Heart right ventricle (tissue), 16 donors: ENCODE data around the gene CD40. TPM values are rescaled to one million over a fixed set of nuclear protein-coding genes. Genes with fewer than 3 reads are reported as not detected.

Experiments
- ATAC-seq, 8 donors: fragments of 200-7000 bp; cut with Tn5 transposase; one replicate each; pipeline ENCODE4 v1.9.1; 2020; ENCODE audit warnings: mild to moderate bottlenecking in 8 of 8, moderate library complexity in 8 of 8, moderate number of reproducible peaks in 1 of 8
- DNase-seq, 2 donors: peaks; one replicate each; pipeline ENCODE4 v3.0.0-alpha.2; 2020
- H3K27ac ChIP-seq, 10 donors: fragments of 200-600 bp; sonication (generic) in 2 of 10; one replicate each; pipeline versions ENCODE4 v1.5.0 to v1.8.0; 2020 to 2022; ENCODE audit warnings: mild to moderate bottlenecking in 3 of 10
- H3K27me3 ChIP-seq, 7 donors: fragments of 200-600 bp; one replicate each; pipeline ENCODE4 v1.8.0; 2021 to 2022; ENCODE audit warnings: mild to moderate bottlenecking in 2 of 7
- H3K36me3 ChIP-seq, 9 donors: fragments of 200-600 bp; sonication (generic) in 1 of 9; one replicate each; pipeline versions ENCODE4 v1.5.0 to v1.8.0; 2020 to 2022; ENCODE audit warnings: mild to moderate bottlenecking in 2 of 9
- H3K4me1 ChIP-seq, 9 donors: fragments of 200-600 bp; sonication (generic) in 1 of 9; one replicate each; pipeline versions ENCODE4 v1.5.0 to v1.8.0; 2020 to 2022; ENCODE audit warnings: mild to moderate bottlenecking in 4 of 9
- H3K4me3 ChIP-seq, 10 donors: fragments of 200-600 bp; sonication (generic) in 2 of 10; one replicate each; pipeline versions ENCODE4 v1.5.0 to v1.8.0; 2020 to 2022; ENCODE audit warnings: mild to moderate bottlenecking in 7 of 10, moderate library complexity in 2 of 10
- H3K9me3 ChIP-seq, 11 donors: fragments of 200-600 bp in 10 of 11; sonication (generic) in 2 of 11; one replicate each; pipeline versions ENCODE4 v1.5.0 to v1.8.0; 2013 to 2022; ENCODE audit warnings: mild to moderate bottlenecking in 2 of 11, control low read depth in 1 of 11, moderate library complexity in 1 of 11
- WGBS, 2 donors: extraction: QIAGEN DNeasy Blood & Tissue Kit; methylation state at CpG; one replicate each; pipeline ENCODE4 v1.1.7; 2013; ENCODE audit warnings: inconsistent platforms in 1 of 2; 5-methylcytosine and 5-hydroxymethylcytosine counted together
- intact Hi-C, 10 donors: fragments of 100-400 bp; cut with DNase I; formaldehyde crosslinking; loops; one replicate each; pipeline versions ENCODE4 v1.11.1 to v1.14.2; 2022
- polyA plus RNA-seq, 2 donors: library from polyadenylated mRNA; stranded (reverse); fragments of 200-250 nt; gene quantifications; one replicate each; pipeline ENCODE4 v1.2.3, GENCODE V29; 2013
- total RNA-seq, 10 donors: library from RNA; stranded (reverse); fragmentation: NEBNext Ultra II Directional in 3 of 10; extraction: Animal tissue kit (Norgen Biotek cat#: 25700) in 3 of 10; gene quantifications; one replicate each; pipeline versions ENCODE4 v1.2.1 to v1.2.4, GENCODE V29; 2021 to 2023
- TF ChIP-seq, protein P1 (sequence below), 9 donors: fragments of 200-600 bp; sonication (generic) in 2 of 9; IDR thresholded peaks; one replicate each; pipeline versions ENCODE4 v1.5.0 to v1.8.0; 2021 to 2022; ENCODE audit warnings: antibody characterized with exemption in 9 of 9, mild to moderate bottlenecking in 5 of 9, moderate library complexity in 1 of 9
- donor health status: Arrhythmogenic right ventricular cardiomyopathy.
- donor health status: ischemic (EF 13 %, LVEDD 7.1; RV severe dilation, severe dysfunction).
- donor health status: healthy with polysubstance abuse.
- donor health status: DM: no; HTN: yes; CAD: no.
- donor health status: DM: no; HTN: no; CAD: no.
- donor health status: ischemic (EF 25% LVEDD 6.9; RV normal size, moderate dysfunction).
- donor health status: ischemic (EF 25% LVEDD 5.7; RV mildly dilated, moderate dysfunction).
- donor health status: healthy.
- donor health status: DM: yes; HTN: yes; CAD: no.
- donor health status: Ischemic cardiomyopathy.
- donor health status: ischemic (EF 35%, LVEDD 5.7; RV mildly dilated, moderate dysfunction).
- donor health status: nonischemic (EF 11% LVEDD 7.7; RV severe dilation, severe dysfunction).
- donor health status: DM: yes; HTN: yes; CAD: no.
- donor health status: PGD.
- donor health status: ischemic (EF 29% LVEDD 5.4; RV normal size, mild dysfunction).
- donor health status: nonischemic (EF 23%, LVEDD 6.1; RV moderate dilation, normal function).

Gene CD40
- total and polyA plus RNA-seq, 12 donors, result 2.6 to 25.0 (median 7.2) TPM

DNA sequence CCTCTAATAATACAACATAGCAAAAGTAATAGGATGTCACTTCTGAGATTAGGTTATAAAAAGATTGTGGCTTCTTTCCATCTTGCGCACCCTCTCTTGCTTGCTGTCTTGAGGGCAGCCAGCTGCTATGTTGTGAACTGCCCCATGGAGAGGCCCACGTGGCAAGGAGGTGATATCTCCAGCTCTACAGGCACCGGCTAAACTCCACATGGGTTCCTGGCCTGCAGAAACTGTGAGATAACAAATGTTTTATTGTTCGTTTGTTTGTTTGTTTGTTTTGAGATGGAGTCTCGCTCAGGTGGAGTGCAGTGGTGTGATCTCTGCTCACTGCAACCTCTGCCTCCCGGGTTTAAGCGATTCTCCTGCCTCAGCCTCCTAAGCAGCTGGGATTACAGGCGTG lies 38.0 kb downstream of the CD40 start:
- TF ChIP-seq, protein P1, sequence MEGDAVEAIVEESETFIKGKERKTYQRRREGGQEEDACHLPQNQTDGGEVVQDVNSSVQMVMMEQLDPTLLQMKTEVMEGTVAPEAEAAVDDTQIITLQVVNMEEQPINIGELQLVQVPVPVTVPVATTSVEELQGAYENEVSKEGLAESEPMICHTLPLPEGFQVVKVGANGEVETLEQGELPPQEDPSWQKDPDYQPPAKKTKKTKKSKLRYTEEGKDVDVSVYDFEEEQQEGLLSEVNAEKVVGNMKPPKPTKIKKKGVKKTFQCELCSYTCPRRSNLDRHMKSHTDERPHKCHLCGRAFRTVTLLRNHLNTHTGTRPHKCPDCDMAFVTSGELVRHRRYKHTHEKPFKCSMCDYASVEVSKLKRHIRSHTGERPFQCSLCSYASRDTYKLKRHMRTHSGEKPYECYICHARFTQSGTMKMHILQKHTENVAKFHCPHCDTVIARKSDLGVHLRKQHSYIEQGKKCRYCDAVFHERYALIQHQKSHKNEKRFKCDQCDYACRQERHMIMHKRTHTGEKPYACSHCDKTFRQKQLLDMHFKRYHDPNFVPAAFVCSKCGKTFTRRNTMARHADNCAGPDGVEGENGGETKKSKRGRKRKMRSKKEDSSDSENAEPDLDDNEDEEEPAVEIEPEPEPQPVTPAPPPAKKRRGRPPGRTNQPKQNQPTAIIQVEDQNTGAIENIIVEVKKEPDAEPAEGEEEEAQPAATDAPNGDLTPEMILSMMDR (IDR thresholded peaks at IDR 0.05), result no peak
- Histone ChIP-seq H3K27me3 (peaks cover 0 to 88% (median 62%) of the 10 kb centered on the region in 7 donors), H3K4me3 (no peak overlapping the region), H3K27ac (no peak overlapping the region), H3K9me3 (no peaks in the 10 kb centered on the region), H3K4me1 (no peaks in the 10 kb centered on the region), H3K36me3 (no peaks in the 10 kb centered on the region)
- intact Hi-C loops, result no loop called here
- ATAC-seq, result no peak
- 35 to 43% methylated on average over 8 of the region's 8 CpGs for WGBS, 2 donors
- no peak for DNase-seq

DNA sequence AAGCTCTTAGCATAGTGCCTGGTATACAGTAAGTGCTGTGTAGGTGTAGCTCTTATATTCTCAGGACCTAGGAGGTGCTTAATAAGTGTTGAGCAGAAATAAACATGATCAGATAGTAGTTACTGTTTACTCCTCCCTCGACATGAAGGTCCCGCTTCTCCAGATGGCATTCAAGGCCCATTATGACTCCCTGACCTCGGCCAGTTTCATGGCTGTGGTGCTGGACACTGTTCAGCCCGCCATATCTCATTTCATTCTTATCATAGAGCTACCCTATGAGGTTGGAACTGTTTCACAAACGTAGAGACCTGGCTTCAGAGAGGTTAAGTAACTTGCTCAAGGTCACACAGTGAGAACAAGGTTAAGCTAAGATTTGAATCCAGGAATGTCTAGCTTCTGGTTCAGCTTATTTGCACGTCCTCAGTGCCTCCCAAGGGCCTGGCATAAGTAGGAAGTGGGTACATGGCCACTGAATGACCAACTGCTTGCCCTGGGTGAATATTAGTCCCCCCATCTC lies 39.0 kb downstream of the CD40 start:
- no peaks in the 10 kb centered on the region for H3K36me3 ChIP-seq
- no peaks in the 10 kb centered on the region for H3K4me1 ChIP-seq
- peaks cover 0 to 84% (median 59%) of the 10 kb centered on the region in 7 donors for H3K27me3 ChIP-seq
- no peak for DNase-seq
- WGBS, 2 donors, result 68 to 70% methylated on average over 6 of the region's 6 CpGs
- TF ChIP-seq, protein P1 (IDR thresholded peaks at IDR 0.05), result no peak
- no peak overlapping the region for H3K27ac ChIP-seq
- no peaks in the 10 kb centered on the region for H3K9me3 ChIP-seq
- no peak for ATAC-seq
- no peak overlapping the region for H3K4me3 ChIP-seq
- intact Hi-C loops, result no loop called here

DNA sequence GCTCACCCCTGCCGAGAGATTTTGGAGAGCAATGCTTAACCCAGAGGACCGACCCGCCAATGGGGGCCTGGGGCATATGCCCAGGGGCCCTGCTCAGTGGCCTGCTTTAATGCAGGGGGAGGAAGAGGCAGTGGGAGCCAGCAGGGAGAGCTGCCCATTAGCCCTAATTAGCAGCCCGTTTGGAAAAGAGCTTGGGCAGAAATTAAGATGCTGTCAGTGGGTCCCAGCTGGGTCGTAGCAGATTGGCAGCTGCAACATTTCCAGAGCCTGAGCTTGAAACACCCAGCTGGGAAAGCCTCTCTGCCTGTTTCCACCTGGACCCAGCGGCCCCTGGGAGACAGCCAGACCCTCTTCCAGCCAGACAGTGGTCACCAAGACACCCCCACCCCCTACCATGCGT lies 39.5 kb downstream of the CD40 start:
- no peak overlapping the region for H3K4me3 ChIP-seq
- no peak overlapping the region for H3K27ac ChIP-seq
- intact Hi-C loops, result no loop called here
- ATAC-seq (peak in 1 of 8 donors; percentile 38), DNase-seq (no peak)
- no peaks in the 10 kb centered on the region for H3K36me3 ChIP-seq
- TF ChIP-seq, protein P1 (IDR thresholded peaks at IDR 0.05), result no peak
- no peaks in the 10 kb centered on the region for H3K9me3 ChIP-seq
- WGBS, 2 donors, result 40 to 43% methylated on average over 7 of the region's 7 CpGs
- no peaks in the 10 kb centered on the region for H3K4me1 ChIP-seq
- H3K27me3 ChIP-seq, result peaks cover 0 to 82% (median 56%) of the 10 kb centered on the region in 7 donors

DNA sequence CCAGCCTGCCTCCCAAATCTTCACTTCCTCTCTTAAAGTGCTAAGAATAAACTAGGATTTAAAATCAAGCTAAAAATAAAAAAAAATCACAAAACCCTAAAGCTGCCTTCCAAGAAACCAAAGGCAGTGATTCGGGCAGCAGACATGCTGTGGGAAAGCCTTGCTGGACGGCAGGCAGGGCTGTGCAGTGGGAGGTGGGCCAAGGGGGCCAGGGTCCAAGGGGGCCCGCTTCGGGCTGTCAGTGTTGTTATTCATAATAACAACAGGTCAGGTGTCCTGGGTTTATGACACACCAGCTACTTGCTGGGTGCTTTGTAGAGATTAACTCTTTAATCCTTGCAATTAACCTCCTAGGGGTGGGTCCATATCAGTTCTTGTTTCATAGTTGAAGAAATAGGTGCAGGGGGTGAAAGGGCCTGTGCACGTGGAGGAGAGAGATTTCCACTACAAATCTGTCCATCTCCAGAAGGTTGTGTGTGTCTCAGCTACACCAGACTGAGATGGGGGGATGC lies 40.4 kb downstream of the CD40 start:
- Histone ChIP-seq H3K36me3 (no peaks in the 10 kb centered on the region), H3K4me3 (no peak overlapping the region), H3K4me1 (no peaks in the 10 kb centered on the region), H3K27me3 (peaks cover 0 to 82% (median 55%) of the 10 kb centered on the region in 7 donors), H3K9me3 (no peaks in the 10 kb centered on the region), H3K27ac (no peak overlapping the region)
- DNase-seq (no peak), ATAC-seq (no peak)
- intact Hi-C loops, result no loop called here
- 32 to 39% methylated on average over 5 of the region's 5 CpGs for WGBS, 2 donors
- TF ChIP-seq, protein P1 (IDR thresholded peaks at IDR 0.05), result no peak
